Measurements from ENCODE around the gene KCNJ10.

KCNJ10 gene

DNA sequence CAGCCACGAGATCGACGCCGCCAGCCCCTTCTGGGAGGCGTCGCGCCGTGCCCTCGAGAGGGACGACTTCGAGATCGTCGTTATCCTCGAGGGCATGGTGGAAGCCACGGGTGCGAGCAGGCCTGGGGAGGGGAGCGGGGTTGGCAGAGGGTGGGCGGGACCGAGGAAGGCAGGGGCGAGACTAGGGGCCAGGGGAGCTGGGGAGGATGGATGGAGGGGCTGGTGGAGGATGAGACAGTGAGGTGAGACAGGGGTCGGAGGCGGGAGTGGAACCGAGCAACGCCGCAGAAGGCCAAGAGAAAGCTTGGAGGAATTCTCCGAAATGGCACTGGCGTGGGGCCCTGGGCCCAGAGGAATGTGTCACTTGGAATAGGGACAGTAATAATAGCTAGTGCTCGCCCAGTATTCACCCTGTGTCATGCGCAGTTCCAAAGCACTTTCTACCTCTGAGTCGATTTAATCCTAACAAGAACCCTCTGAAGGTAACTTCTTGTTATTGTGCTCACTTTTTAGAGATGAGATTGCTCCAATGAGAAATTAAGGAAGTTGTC, 14.9 kb upstream of the KCNJ10 start:
- no peak for DNase-seq (ENCODE audit: low read depth in 2 of 2)

DNA sequence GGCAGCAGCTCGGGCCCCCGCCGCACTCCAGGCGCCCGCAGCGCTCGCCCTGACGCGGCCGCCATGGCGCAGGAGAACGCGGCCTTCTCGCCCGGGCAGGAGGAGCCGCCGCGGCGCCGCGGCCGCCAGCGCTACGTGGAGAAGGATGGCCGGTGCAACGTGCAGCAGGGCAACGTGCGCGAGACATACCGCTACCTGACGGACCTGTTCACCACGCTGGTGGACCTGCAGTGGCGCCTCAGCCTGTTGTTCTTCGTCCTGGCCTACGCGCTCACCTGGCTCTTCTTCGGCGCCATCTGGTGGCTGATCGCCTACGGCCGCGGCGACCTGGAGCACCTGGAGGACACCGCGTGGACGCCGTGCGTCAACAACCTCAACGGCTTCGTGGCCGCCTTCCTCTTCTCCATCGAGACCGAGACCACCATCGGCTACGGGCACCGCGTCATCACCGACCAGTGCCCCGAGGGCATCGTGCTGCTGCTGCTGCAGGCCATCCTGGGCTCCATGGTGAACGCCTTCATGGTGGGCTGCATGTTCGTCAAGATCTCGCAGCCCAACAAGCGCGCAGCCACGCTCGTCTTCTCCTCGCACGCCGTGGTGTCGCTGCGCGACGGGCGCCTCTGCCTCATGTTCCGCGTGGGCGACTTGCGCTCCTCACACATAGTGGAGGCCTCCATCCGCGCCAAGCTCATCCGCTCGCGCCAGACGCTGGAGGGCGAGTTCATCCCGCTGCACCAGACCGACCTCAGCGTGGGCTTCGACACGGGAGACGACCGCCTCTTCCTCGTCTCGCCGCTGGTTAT, 14.2 kb upstream of the KCNJ10 start:
- DNase-seq (ENCODE audit: low read depth in 2 of 2): peak; percentile 36 to 70

DNA sequence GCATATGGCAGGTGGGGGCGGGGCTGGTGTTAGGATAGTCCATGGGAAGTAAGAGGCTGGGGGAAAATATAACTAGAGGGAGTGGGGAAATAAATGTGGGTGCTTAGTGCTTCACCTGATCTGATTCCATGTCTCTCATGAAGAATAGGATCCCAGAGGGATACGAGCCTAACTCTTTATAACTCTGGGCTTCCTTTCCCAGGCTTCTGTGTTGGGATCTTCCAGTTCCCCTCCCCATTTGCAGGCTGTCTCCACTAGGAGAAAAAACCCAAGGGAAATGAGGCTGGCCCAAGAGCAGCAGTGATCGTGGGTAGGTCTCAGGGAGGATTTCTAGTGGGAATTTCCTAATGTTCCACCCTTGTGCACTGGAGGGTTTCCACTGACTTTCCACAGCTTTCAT, 13.0 kb upstream of the KCNJ10 start:
- no peak for DNase-seq (ENCODE audit: low read depth in 2 of 2)

DNA sequence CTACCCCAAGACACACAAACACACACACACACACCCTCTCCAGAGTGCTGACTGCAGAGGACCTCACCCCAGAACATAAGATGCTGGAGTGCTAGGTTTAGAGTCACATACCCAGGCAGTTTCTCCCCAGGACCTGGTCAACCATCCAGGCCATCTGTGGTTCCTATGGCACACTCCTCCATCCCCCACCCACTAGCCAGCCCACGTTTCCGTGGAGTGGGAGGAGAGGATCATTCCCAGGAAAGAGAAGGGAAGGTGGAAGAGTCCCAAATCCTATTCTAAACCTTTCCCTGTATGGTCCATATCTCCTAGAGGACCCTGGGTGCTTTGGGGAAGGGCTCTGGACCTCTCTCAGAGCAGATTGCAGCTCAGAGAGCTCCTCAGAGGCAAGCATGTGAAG, 12.5 kb upstream of the KCNJ10 start:
- DNase-seq (ENCODE audit: low read depth in 2 of 2): no peak

DNA sequence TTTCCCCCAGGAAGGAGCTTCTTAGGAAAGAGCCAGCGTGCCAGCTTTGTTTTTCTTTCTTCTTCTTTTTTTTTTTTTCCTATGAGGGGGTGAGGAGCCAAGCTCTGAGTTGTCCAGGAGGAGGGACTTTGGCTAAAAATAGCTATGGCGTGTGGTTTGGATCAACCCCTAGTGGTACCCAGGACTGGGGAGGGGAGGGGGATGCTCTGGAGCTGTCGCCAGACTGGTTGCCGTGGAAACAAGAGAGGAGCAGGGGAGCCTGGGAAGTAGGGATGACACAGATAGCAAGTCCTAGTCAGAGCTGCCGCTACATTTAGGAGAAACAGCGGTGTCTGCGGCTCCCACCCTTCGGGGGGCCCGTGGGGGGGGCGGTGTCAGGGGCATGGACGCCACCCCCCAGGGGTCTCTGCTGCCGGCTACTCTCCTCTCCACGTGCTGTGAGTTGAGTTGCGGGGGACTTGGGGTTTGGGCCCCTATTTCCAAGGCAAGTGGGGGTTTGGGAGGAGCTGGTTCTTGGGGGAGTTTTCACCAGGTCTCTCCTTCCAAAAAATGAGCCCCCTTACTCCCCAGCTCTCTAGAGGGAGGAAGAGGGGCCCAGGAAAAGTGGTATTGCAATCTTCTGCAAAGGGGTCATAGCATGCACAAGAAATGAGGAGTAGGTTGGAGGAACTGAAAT, 11.4 kb upstream of the KCNJ10 start, which contains the start of gene KCNJ9:
KCNJ9 (plus strand) TSS at position 278 of the 676 bp plus-strand sequence. CDS start 2,493 bp downstream, outside the sequence.
- DNase-seq (ENCODE audit: low read depth in 2 of 2): no peak

DNA sequence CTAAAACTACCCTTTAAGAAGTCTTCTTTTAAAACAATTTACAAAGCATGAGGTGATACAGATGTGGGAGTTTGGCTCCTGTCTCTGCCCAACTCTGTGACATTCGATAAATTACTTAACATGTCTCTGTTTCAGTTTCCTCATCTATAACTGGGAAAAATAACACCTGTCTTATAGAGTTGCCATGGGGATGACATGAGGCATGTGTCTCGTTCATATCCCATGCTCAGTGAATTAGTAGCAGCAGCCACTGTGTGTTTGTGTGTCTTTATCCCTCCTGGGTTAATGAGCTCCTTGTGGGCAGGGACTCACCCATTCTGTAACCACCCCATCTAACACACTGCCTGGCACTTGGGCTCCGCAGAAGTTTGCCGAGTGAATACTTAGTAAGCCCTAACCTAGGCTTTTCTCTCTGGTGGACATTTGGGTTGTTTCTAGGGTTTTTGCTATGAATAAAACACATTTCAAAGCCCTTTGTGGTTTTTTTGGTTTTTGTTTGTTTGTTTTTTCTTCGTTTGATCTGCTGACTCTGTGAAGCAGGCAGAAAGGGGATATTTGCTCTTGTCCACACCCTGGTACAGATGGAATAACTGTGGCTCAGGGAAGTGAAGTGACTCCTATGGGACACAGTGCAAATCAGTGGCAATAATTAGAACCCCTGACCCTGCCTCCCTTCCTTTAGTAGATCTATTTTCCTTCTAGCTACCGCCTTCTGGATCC, 10.6 kb upstream of the KCNJ10 start:
- DNase-seq (ENCODE audit: low read depth in 2 of 2): no peak

DNA sequence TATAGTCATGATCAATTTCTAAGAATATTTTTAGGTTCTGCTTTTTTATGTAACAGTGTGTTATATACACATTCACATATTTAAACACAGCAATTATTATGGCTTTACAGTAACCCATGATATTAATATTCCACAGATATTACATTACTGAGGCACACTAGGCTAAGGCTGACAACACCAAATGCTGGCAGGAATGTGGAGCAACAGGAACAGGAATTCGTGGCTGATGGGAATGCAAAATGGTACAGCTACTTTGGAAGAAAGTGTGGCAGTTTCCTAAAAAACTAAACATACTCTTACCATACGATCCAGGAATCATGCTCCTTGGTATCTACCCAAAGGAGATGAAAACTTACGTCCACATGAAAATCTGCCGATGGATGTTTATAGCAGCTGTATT, 9.5 kb upstream of the KCNJ10 start:
- DNase-seq (ENCODE audit: low read depth in 2 of 2): no peak

DNA sequence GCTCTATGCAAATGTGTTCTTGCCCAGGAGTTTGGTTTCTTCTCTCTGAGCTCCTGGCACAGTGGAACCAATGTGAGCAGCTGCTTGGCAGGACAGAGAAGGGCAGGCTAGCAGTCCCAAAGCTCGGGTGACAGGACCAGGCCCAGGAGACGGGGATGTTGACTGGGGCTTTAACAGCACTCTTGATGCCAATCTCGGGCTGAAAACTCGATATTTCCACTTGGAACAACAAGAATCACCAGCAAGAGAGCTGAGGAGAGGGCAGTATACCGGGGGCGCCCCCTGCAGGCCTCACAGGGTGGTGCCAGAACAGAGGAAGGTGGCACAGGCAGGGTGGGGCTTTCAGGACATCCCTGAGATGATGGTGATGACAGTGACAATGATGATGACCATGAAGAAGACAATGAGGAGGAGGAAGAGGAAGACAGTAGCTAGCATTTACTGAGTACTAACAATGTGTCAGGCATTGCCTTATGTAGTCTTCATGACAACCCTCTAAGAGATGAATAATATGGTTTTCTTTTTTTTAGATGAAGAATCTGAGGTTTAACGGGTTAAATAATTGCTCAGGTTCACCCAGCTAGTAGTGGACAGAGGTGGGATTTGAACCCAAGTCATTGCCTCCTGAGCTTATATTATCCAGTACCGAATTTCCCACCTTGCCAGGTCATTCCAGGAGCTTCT, 8.7 kb upstream of the KCNJ10 start:
- peak; percentile 55 to 56 for DNase-seq (ENCODE audit: low read depth in 2 of 2)

DNA sequence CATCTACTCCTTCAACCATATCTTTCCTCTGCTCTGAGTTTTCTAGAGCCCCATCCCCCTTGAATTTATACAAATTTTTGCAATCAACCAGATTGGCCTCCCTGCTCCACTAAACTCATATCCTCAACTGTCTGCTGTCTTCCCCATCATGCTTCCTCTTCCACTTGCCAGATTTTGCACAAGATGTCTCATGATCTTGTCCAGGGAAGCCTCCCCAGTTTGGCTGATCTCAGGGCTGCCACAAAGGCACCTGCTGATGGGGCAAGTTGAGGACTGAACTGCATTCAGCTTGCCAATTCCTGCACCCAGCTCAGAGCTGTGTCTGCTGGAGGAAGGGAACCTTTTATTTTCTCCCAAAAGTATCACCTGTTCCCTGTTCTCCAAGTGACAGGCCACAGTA, 7.5 kb upstream of the KCNJ10 start:
- DNase-seq (ENCODE audit: low read depth in 2 of 2): no peak

DNA sequence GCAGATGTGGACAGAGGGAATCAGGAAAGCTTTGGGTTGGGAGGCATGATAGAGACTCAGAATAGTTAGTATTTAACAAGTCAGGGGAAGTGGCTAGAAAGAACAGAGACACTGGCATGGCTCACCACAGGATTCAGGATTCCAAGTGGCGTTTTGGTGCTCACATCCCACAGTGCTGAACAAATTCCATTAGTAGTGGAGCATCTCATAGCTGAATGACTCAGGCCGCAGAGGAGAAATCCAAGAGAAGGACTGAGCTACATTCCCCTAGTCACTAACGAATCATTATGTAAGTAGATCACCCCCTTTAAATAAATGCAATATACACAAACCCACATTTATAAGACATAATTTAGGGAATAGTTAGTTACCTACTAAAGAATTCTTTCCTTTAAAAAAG, 6.3 kb upstream of the KCNJ10 start:
- DNase-seq (ENCODE audit: low read depth in 2 of 2): no peak

DNA sequence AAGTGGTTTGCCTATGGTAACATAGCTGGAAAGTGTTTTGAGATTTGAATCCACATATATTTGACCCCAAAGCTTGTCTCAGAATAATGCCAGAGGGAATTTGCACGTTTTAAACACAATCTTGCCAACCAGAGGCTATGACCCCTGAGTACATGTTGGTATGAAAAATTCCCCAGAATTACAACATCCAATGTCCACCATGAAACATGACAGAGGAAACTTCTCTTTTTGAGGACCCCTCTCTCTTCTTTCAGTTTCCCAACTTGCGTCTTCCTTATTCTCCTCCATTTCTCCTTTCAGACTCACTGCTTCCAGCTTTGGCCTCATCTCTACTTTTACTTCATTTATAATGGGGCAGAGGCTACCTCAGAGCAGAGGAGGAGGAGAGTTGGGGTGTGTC, 5.9 kb upstream of the KCNJ10 start:
- no peak for DNase-seq (ENCODE audit: low read depth in 2 of 2)

DNA sequence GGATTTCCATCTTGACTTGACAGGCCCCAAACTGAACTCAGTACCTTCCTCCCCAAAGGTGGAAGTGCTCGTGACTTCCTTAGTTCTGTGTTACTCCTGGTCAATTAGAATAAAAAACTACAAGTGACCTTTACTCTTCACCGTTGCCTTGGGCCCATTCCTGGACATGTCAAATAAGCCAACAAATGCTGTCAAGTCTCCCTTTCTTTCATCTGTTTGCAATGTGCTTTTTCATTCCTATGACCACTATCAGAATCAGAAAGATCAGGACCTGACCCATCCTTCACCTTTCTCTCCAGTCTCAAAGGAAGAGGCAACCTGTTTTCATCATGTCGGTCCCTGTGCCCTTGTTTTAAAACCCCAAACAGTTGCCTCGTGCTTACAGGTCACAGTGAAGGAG, 4.9 kb upstream of the KCNJ10 start:
- no peak for DNase-seq (ENCODE audit: low read depth in 2 of 2)

DNA sequence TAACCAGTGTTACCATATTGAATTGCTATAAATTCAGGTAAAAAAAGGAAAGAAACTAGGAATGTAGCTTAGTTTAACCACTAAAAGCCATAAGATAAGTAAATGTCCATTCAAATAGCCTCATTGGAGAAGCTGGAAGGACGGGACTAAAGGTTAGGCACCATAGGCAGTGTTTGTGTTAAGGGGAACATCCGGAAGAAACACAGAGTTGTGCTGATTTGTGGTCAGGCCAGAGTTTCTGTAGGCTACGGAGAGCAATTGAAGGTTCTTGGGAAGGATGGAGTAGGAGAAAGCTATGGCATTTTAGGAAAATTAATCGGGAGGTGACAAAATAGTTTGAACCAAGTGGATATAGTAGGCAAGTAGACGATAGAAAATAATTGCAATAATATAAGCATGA, 1.3 kb upstream of the KCNJ10 start:
- no peak for DNase-seq (ENCODE audit: low read depth in 2 of 2)

DNA sequence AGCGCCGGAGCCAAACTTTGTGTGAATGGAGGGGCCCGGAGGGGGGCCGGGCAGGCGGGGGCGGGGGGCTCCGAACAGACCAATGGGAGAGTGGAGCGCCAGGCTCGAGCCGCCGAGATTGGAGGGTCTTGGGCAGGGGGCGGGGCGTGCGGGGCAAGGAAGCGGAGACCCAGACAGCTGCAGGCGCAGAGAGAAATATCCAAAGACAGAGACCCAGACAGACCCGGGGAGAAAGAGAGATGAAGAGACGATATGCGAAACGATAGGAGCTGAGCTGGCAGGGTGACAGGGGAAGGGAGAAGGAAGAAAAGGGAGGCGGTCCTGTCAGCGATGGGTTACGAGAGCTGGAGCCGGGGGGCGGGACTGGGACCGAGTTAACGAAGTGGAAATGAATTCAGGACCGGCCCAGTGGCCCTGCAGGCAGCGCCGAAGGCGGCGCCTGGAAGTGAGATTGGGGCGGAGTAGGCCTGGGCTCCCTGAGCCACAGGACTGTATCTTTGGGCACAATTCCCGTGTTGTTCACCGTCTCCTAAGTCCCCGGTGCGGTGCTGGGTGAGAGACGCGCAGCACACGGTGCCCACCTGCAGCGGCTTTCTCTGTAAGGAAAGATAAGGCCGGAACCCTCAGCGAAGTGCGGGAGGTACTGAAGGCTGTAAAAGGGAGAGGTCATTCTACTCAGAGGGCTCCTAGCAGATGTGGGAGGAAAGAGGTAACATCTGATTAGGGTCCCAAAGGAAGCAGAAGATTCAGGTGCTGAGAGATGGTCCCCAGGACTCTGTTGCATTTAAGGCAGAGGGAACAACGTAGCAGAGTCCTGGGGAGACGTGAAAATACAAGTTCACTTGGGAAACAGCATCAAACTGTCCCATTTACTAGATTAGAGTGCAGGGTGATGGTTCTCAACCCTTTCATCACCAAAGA, 543 bp upstream of the KCNJ10 start:
- peak in 1 of 2 donors; percentile 31 for DNase-seq (ENCODE audit: low read depth in 2 of 2)

DNA sequence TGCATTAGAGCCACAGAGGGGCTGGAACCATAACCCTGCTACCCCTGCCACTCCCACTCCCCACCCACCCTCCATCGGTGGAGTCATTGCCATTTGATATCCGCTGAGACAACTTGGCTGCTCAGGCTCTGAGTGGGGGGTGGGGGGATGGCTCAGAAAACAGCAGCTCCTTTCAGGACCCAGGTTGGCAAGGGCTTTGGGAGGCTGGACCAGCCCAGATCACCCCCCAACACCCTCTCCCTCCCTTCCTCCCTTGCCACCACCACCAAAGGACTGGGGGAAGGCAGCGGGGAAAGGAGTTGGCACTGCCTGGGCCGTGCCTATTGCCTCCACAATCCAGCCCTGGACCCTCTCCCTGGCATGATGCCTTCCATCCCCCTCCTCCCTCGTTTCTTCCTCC, 1.7 kb downstream of the KCNJ10 start:
- no peak for DNase-seq (ENCODE audit: low read depth in 2 of 2)

DNA sequence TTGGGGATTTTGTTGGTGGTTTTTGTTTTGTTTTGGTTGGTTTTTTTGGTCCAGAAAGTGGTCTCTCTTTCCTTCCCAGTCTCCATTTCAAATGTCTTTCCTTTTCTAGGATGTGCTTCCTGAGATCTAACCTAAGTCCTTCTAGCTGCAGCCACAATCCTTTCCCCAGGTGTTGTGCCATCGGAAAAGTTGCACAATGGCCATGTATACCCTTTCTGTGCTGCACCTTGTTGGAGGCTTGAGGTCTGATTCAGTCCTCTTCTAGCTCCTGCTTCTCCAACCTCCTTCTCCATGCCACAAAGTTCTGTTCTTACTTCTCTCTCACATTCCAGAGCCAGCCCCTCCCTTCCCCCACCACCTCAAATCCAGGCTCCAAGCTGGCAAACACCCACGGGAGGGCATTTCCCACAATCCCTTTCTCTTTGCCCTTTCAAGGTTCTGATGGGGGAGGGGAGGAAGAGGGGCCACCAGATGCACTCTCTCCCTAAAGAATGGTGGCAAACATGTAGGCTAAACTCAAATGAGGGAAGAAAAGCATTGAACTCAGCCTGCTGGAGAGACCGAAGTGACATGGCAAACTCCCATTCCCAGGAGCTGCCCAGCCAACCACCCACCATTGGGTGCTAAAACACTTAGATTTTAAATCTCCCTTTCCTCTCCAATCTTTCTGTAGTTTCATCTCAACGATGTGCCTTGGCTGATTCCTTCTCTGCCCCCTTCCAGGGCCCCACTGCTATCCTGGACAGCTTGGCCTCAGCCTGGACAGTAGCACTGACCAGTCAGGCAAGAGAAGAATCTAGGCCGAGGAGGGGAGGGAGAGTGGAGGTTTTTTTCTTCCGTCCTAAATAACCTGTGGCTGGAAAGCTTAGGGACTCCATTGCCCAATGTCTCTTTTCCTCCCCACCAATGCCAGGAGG, 2.9 kb downstream of the KCNJ10 start:
- no peak for DNase-seq (ENCODE audit: low read depth in 2 of 2)

DNA sequence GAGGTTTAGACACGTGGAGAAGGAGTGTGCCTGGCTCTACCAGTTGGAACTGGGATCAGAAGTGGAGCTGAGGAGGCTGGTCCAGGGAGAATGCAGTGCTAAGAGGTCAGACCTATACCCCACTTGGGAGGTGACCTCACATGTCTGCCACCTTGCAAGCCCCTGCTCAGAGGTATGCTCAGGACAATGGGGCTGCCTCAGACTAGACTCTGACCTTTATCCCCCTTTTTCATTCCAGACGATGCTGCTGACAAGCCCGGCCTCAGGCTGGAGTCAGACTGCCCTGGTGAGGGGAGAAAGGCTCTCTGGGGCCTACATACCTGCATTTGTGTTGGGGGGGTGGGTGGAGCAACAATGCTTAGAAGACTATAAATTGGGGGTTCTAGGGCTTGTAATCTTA, 5.2 kb downstream of the KCNJ10 start:
- DNase-seq (ENCODE audit: low read depth in 2 of 2): no peak

DNA sequence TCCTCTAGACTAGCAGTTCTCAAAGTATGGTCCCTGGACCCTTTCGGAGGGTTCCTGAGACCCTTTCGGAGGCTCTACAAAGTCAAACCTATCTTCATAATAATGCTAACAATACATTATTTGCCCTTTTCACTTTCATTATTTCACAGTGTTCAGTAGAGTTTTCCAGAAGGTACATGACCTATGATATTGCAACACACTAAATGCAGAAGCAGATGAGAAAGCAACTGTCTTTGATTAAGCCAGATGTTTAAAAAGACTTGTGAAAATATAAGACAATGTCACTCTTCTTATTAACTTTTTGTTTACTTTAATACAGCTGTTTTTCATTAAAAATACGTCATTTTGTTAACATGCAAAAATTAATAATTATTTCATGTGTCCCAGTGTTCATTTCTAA, 5.8 kb downstream of the KCNJ10 start:
- DNase-seq (ENCODE audit: low read depth in 2 of 2): no peak

DNA sequence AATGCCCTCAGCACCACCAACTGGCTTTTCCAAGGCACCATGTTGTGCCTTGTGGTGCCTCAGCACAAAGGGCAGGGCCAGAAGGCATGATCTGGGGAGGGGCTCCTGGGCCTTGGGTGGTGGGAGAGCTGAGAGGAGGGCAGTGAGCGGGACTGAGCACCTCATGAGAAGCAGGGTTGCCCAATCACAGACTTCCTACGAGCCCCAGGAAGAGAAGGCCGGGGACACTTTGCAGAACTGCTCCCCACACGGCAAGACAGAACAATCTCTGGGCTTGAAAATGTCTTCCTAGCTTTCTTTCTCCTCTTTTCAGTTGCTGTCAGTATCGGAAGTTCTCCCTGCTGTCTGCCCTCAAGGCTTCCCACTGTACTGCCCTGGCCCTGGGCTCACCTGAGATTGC, 6.8 kb downstream of the KCNJ10 start:
- DNase-seq (ENCODE audit: low read depth in 2 of 2): no peak

DNA sequence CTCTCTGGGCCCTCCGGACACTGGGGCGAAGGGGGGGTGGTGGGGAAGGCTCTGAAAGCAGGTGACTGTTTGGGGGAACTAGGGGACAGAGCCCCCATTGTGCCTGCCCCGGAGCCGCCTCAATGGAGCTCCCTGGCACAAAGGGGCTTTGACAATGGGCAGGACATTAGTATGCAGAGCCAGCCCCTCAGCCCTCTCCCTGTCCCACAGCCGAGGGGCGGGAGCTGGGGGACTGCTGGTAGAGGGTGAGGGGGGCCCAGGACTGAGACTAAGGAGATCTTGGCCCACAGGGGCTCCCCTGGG, 7.8 kb downstream of the KCNJ10 start:
- no peak for DNase-seq (ENCODE audit: low read depth in 2 of 2)

All from stimulated activated CD4-positive, alpha-beta T cell treated with anti-CD3 and anti-CD28 coated beads, Interleukin-15, amount 100 ng/mL, for 48 hours (primary cell).